GM15510 (cell line): Measurements from ENCODE around the gene CEP112.

ENCODE experiments used
- POLR2A ChIP-seq: IDR thresholded peaks from 3 replicates; pipeline ENCODE4 v1.6.1; 2011; ENCODE audit warnings: borderline replicate concordance; ENCODE audit not compliant: insufficient read length; ENCODE audit errors: extremely low read depth

CEP112 gene

DNA sequence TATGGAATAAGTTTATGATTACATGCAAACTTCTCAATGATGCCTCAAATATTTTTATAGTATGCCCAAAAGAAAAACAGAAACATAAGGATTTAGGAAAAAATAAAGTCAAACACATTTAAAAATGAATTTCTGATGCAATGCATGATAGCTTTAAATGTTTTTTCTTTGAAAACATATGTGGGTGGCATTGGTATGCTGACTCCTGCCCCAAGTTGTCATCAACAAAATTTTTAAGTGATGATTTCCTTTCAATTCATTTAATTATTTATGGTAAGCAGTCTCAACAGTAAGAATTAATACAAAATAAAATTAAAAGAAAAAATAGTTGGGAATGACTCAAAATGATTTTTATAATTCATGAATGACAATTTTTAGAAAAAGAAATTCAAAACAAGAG lies 104.9 kb downstream of the CEP112 start:
- TF ChIP-seq POLR2A: no peak

DNA sequence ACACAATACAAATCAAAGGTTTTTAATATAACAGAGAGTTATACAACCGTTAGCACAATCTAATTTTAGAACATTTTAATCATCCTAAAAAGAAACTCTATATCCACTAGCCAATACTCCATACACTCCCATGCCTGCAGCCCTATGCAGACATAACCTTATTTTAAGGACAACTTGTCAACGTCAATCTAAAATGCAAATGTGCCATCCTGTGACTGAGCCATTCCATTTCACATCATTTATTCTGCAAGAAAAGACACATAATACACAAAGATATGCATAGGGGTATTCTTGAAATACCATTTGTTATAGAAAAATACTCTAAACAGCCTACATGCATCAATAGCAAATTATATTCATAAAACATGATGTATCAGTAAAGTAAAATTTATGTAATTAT lies 106.7 kb downstream of the CEP112 start:
- no peak for TF ChIP-seq POLR2A

DNA sequence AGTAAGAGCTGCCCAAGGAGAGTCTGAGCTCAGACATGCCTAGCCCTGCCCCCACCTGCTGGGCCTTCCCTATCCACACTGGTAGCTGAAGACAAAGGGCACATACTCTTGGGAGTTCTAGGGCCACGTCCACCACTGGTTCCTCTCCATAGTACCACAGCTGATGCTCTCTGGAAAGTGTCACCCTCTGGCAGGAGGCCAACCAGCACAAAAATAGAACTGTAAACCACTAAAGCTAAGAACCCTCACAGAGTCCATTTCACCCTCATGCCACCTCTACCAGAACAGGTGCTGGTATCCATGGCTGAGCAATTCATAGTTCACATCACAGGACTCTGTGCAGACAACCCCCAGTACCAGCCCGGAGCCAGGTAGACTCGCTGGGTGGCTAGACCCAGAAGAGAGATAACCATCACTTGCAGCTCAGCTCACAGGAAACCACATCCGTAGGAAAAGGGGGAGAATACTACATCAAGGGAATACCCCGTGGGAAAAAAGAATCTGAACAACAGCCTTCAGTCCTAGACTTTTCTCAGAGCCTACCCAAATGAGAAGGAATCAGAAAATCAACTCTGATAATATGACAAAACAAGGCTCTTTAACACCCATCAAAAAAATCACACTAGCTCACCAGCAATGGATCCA lies 115.3 kb downstream of the CEP112 start:
- TF ChIP-seq POLR2A: no peak

DNA sequence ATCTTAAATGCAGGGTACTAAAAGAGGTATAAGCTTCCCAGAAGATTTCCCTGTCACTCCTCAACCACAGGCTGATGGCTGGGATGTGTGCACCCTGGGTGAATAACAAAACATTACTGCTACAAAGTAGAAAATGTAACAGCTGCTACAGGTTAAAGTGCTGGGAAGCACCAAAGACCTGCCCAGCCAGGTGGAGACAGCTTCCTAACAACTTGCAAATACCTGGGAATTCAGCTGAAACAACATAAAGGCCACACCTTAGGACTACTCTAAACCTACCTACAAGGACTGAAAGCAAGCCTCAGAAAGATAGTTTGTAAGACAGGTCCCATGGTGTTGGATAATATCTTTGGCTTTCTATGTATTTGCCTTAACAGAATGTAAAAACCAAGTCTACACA lies 118.5 kb downstream of the CEP112 start:
- no peak for TF ChIP-seq POLR2A

DNA sequence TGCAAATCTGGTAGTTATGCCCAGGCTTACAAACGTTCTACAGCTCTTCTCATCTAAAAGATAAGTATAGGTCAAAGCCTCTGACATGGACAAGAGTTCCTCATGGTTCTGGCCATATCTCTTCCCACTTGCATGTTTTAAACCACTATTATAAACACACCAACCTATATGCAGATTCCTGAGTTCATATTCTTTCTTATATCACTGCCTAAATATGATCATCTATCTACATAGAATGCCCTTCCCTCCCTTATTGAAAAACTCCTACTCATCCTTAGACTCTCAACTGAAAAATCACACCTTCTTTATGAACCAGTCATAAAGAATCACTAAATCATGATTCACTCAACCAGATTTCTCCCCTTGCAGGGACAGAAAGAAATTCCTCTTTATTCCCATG lies 128.2 kb downstream of the CEP112 start:
- TF ChIP-seq POLR2A: no peak

DNA sequence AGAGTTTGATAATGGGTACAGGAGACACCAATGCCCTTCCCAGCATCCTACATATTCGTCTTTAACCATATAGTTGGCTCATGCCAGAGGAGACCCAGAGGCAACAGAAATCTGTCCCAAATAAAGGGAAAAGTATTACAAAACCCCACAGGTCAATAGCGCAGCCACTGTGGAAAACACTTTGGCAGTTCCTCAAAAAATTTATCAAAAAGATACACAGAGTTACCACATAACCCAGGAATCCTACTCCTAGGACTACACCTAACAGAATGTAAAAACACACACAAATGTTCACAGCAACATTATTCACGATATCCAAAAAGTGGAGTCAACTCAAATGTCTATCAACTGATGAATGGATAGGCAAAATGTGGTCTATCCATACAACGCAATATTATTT lies 135.8 kb downstream of the CEP112 start:
- TF ChIP-seq POLR2A: no peak

DNA sequence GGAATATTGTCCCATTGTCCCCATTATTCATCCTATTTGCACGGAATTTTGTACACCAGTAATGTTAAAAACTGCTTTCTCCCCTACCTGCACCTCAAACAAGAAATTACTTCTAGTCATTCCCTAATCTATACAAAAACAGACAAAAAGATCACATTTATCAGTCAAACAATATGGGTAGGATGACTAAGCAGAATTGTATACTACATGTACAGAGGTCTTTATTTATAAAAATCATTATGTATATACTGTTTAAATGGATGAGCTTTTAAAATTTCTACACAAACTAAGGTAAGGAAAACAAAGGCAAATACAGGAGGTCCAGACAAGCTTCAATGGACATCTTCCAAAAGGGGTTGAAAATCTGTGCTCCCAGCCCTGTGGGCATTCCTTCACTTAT lies 137.7 kb downstream of the CEP112 start:
- TF ChIP-seq POLR2A: no peak

DNA sequence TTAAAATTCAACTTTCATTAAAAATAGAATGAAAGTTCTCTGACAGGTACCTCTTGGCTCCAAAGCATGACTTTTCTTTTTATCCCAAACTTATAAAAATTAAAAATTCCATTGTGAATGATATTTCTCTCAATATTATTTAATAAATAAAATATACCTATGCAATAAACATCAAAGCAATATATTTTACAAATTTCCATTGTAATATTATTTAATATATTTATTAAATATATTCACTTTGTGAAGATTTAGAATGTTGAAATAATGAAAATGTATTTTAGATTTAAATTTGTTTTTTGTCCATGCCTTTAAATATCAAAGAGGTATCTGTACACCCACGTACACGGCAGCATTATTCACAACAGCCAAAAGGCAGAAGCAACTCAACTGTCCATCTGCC lies 147.8 kb downstream of the CEP112 start:
- TF ChIP-seq POLR2A: no peak

DNA sequence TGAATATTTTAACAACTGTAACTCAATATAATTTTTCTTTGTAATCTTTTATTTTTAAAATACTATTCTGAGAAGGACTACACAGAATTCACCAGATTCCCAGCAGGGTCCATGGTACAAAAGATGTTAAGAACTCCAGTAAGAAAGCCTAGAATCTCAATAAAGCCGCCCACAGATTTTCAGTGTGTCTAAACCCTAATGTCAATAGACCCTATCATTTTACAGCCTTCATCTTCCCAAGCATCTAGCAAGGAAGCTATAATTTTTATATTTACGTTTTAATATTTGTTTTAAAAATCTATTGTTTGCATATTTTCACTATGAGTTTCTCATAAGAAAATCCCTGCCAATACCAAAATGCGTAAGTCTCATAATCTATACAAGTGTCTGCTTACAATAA lies 148.5 kb downstream of the CEP112 start:
- no peak for TF ChIP-seq POLR2A

DNA sequence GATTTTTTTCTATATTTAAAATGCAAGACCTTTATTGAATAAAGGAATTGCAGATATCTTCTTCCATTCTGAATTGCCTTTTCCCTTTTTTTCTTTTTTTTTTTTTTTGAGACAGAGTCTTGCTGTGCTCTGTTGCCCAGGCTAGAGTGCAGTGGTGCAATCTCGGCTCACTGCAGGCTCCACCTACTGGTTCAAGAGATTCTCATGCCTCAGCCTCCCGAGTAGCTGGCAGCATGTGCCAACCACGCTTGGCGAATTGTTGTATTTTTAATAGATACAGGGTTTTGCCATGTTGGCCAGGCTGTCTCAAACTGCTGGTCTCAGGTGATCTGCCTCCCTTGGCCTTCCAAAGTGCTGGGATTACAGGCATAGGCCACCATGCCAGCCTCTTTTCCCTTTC lies 151.5 kb downstream of the CEP112 start:
- no peak for TF ChIP-seq POLR2A

DNA sequence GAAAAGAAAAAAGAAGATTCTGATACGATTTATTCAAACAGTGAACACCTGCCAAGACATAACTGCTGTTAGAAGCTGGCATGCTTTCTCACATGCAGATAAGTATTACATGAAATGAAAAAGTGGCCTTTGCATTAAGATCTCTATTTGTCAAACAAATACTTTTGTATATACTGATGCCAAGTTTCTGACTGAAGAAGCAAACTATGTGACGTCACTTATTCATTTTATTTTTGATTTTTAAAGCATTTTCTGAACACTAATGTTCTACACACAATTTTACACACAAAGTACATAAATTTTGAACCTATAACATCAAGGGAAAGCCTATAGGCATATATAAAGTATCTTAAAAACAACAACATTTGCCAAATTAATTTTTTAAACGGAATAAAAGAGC lies 153.8 kb downstream of the CEP112 start:
- TF ChIP-seq POLR2A: no peak

DNA sequence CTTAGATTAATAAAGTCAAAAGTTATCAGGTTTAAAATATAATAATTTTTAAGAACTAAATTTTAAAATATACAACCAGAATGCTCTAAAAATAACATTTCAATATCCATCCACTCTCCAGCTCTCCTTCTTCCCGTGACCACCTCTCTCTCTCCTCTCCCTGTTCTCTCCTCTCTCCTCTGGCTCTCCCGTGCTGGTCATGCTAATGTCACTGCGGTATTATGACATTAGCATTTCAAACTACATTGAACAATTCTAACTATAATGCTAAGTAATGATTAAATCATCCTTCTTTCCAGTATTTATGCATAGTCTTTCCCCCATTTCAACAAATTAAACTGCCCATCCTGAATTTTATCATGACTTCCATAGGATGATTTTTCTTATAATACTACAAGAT lies 154.7 kb downstream of the CEP112 start:
- TF ChIP-seq POLR2A: no peak

DNA sequence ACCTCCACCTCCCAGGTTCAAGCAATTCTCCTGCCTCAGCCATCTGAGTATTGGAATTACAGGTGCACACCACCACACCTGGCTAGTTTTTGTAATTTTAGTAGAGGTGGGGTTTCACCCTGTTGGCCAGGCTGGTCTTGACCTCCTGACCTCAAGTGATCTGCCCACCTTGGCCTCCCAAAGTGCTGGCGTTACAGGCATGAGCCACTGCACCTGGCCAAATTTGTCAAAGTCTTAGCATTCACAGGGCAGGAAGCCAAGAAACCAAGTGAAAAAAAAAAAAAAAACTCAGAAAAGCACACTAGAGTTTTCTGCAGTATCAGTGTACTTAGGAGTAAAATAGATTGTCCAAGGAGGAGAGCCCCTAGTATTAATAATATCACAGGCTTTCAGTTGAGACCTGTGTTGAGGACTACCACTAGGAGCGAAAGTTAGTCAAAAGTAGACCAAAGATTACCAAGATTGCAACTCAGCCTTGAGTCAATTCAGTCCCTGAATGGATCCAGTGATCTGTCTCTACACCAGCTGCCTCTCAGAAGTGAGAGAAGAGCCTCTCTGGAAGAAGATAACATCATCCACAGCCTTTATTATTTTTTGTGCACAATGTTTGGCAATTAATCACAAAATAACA lies 159.7 kb downstream of the CEP112 start:
- no peak for TF ChIP-seq POLR2A

DNA sequence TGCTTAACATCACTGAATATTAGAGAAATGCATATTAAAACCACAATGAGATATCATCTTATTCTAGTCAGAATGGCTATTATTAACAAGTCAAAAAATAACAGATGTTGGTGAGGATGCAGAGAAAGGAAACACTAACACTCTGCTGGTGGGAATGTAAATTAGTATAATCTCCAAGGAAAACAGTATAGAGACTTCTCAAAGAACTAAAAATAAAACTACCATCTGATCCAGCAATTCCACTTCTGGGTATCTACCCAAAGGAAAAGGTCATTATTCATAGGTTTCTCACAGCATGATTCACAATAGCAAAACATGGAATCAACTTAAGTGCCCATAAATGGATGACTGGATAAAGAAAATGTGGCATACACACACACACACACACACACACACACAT lies 166.4 kb downstream of the CEP112 start:
- TF ChIP-seq POLR2A: no peak

DNA sequence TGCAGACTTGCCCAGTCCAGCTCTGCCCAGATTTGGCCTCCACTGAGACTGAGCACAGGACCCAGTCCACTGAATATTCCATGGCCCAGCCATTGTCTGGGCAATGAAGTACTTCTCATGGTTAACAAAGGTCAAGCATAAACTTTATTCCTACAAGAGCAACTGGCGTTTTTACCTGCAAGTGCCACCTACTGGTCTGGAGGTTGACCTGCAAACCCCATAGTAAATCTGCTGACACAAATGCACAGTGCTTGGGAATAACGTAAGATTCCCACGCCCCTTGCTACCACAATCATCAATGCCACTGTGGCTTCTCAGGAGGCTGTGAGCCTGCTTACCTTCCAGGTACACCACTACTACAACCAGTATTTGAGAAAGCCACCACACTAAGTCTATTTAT lies 170.2 kb downstream of the CEP112 start:
- no peak for TF ChIP-seq POLR2A

DNA sequence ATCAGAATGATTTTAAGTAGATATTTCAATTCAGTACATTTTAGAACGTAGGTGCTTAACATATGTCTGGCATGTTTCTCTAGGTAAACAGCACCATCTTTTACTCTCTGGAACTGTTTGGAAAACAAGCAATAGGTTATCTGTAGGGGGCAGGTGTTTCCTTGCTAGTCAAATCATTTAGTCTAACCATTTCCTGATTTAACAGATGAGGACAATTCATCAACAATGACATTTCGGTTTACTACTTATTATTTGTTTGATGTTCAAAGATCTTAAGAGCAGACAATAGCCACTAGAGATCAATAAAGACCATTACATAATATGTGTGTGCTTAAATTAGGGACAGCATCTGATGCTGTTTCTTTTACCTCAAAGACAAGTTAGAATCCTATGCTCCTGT lies 173.1 kb downstream of the CEP112 start:
- TF ChIP-seq POLR2A: no peak
